IMR-90 (cell line): ENCODE results near the gene SYNPO2.

Source experiments
- BHLHE40 ChIP-seq: fragments of 150-350 bp; IDR thresholded peaks from 2 replicates; pipeline ENCODE4 v1.6.1; 2016; ENCODE audit warnings: mild to moderate bottlenecking, low read depth, low read length
- CTCF ChIP-seq: conservative IDR thresholded peaks from 2 replicates; pipeline ENCODE4 v1.5.1; 2012; ENCODE audit warnings: mild to moderate bottlenecking, low read depth, low read length, improper control_type of control experiment

GRCh38 chr4:119031218-119031617, 142.6 kb downstream of the SYNPO2 start:
- TF ChIP-seq BHLHE40 (no peak), CTCF (no peak)
